Ramos (cell line): ENCODE measurements around the gene CCDC17.

ENCODE experiments used
- in situ Hi-C: fragments of 300-500 bp; cut with MboI; formaldehyde crosslinking; loops from one replicate; pipeline ENCODE4 v1.14.3; 2022; ENCODE audit warnings: low sequenced_read_pairs; ENCODE audit not compliant: unreplicated experiment

CCDC17 gene

DNA sequence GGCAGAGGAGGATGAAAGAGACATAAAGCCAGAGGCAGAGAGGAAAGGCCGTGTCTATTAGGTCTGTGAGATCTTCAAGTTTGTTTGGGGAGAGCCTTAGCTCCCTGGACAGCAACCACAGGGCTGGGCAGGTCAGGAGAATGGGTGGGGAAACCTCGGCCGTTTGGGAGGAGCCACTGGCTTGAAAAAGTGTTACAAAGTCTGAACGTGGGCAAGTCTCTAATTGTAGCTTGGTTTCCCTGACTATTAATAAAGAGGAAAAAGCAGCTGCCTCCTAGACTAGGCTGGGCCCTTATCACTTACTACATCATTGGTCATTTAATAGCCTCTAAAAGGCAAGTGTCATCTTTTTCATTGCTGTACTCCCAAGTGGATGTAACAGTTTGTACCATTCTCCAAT is at the start of gene CCDC17:
CCDC17 (minus strand) TSS at position 83 of the 400 bp plus-strand sequence. CDS start 145 bp downstream, outside the sequence.
- in situ Hi-C loops, result no loop called here

GRCh38 chr1:45669859-45670655 is 46.2 kb upstream of the CCDC17 start:
- in situ Hi-C loops, result no loop called here

GRCh38 chr1:45669379-45669778 is 45.5 kb upstream of the CCDC17 start:
- in situ Hi-C loops, result no loop called here

DNA sequence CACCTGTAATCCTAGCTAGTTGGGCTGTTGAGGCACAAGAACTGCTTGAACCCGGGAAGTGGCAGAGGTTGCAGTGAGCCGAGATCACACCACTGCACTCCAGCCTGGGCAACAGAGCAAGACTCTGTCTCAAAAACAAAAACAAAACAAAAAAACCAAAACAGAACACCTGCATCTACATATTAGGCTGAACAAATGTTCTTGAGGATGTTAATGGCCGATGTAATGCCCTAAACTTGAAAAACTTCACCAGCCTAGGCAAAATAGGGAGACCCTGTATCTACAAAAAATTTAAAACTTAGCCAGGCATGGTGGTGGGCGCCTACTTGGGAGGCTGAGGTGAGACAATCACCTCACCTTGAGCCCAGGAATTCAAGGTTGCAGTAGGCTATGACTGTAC is 44.7 kb upstream of the CCDC17 start:
- in situ Hi-C loops, result no loop called here

- in situ Hi-C loops, result no loop called here
These were observed 43.7 kb upstream of the CCDC17 start for GRCh38 chr1:45667321-45668111.

GRCh38 chr1:45666836-45667235 is 43.0 kb upstream of the CCDC17 start:
- in situ Hi-C loops, result no loop called here

DNA sequence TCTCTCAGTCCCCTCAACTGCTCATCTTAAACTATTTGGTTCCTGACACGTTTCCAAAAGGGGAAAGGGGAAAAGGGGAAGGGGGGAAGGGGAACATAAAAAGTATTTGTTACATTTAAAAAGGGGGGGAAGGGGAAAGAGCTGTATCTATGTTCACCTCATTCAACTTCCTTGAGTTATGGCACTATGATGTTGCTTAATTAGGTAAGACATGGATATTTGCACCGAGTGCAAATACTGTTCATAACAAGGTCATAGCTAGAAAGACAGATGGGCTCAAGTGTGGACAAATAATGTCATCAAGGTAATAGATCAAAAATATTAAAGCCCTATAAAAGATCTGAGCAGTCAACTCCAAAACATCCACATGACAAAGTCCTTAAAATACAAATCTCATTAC is 36.5 kb upstream of the CCDC17 start:
- in situ Hi-C loops, result no loop called here

DNA sequence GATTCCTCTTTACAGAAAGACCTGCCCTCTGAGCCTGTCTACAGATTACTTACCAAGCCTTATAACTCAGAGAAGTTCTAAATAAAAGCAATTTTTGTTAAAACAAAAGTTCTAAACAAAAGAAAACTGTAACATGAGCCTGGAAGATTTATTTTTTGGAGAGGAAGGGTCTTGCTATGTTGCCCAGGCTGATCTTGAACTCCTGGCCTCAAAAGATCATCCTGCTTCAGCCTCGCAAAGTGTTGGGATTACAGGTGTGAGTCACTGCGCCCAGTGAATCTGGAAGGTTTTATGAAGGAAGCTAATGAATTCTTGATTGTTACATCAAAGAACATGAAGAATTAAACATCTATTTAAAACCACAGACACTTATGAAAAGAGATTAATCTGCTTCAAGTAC is 35.4 kb upstream of the CCDC17 start:
- in situ Hi-C loops, result no loop called here

DNA sequence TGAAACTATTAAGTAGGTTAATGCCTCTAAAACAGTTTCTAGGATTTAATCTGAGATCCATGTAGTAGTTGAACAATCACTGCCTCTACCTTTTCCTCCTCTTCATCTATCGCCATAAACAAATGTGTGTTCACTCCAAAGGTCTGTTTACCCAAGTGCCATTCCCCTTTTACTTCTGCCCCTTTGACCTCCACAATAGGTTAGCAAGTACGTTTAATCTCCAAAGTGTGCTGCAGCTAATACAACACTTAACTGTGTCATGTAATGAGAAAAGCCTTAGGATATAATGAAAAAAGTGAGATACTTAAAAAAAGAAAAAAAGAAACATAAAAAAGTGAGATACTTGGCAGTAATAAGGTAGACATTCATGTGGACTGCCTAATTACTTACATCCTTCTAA is 34.3 kb upstream of the CCDC17 start:
- in situ Hi-C loops, result no loop called here

GRCh38 chr1:45656573-45657226 is 32.8 kb upstream of the CCDC17 start:
- in situ Hi-C loops, result no loop called here

GRCh38 chr1:45654540-45655280 is 30.9 kb upstream of the CCDC17 start:
- in situ Hi-C loops, result no loop called here

GRCh38 chr1:45647248-45648021 is 23.6 kb upstream of the CCDC17 start:
- in situ Hi-C loops, result no loop called here

- in situ Hi-C loops, result no loop called here
These were observed 20.8 kb upstream of the CCDC17 start for GRCh38 chr1:45644661-45645060.

GRCh38 chr1:45643978-45644377 is 20.1 kb upstream of the CCDC17 start:
- in situ Hi-C loops, result no loop called here

GRCh38 chr1:45643321-45643720 is 19.5 kb upstream of the CCDC17 start:
- in situ Hi-C loops, result no loop called here

- in situ Hi-C loops, result no loop called here
These were observed 16.4 kb upstream of the CCDC17 start for GRCh38 chr1:45640293-45640692.

GRCh38 chr1:45635211-45635610 is 11.4 kb upstream of the CCDC17 start:
- in situ Hi-C loops, result no loop called here

GRCh38 chr1:45630429-45630828 is 6.6 kb upstream of the CCDC17 start:
- in situ Hi-C loops, result no loop called here

DNA sequence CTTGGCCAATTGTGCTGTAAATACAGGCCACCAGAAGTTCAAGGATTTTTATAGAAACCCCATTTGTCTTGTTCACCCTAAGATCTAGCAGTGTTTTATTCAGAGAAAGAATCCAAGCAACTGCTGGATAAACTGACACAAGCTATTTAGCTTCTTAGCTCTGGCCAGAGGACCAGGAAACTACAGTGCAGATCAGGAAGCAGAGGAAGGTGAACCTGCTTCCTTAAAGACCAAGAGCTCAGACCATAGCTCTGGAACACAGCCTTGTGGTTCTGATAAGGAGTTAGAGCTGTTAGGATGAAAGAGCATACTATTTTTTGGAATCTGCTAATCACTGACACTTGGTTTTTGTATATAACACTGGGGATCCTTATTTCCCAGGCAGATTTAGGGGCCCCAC is 5.2 kb upstream of the CCDC17 start:
- in situ Hi-C loops, result no loop called here
